Type B pancreatic cell (in vitro differentiated cells): ENCODE measurements around the gene BBS9. TPM values are rescaled to one million over a fixed set of nuclear protein-coding genes. Genes with fewer than 3 reads are reported as not detected.

Experiments
- DNase-seq: peaks from one replicate; pipeline ENCODE4 v3.0.0; 2021; ENCODE audit warnings: mixed read lengths; ENCODE audit not compliant: unreplicated experiment; ENCODE audit errors: extremely low spot score
- H3K27ac Mint-ChIP-seq: 2 replicates; pipeline ENCODE4 v1.8.0; 2021; ENCODE audit warnings: mild to moderate bottlenecking, mixed read lengths
- H3K27me3 Mint-ChIP-seq: 2 replicates; pipeline ENCODE4 v1.8.0; 2021; ENCODE audit warnings: mixed read lengths
- H3K36me3 Mint-ChIP-seq: 2 replicates; pipeline ENCODE4 v1.8.0; 2021; ENCODE audit warnings: mixed read lengths
- H3K4me1 Mint-ChIP-seq: one replicate; pipeline ENCODE4 v1.8.0; 2021; ENCODE audit warnings: mixed read lengths; ENCODE audit not compliant: unreplicated experiment
- H3K4me3 Mint-ChIP-seq: 2 replicates; pipeline ENCODE4 v1.8.0; 2021; ENCODE audit warnings: mild to moderate bottlenecking, mixed read lengths
- H3K9me3 Mint-ChIP-seq: 2 replicates; pipeline ENCODE4 v1.8.0; 2021; ENCODE audit warnings: mixed read lengths
- CTCF ChIP-seq: fragments of 200-600 bp; sonication (generic); conservative IDR thresholded peaks from 2 replicates; pipeline ENCODE4 v1.5.0; 2021; ENCODE audit warnings: antibody characterized with exemption, mild to moderate bottlenecking
- total RNA-seq: library from RNA; stranded (reverse); gene quantifications from 2 replicates; pipeline ENCODE4 v1.2.1, GENCODE V29; 2021; ENCODE audit warnings: low replicate concordance

BBS9 gene
- total RNA-seq, 1 donor from 2014 or later: 19.7 TPM

- no peak for DNase-seq
- Mint-ChIP-seq H3K4me1 (peaks cover 16% of the 10 kb centered on the region), H3K27ac (peak overlapping the region; percentile 91), H3K9me3 (no peaks in the 10 kb centered on the region), H3K27me3 (no peaks in the 10 kb centered on the region), H3K36me3 (no peaks in the 10 kb centered on the region), H3K4me3 (peak overlapping the region; percentile 98)
- no peak for TF ChIP-seq CTCF
Observed at GRCh38 chr7:33130184-33130583, 820 bp downstream of the BBS9 start.

- H3K36me3 Mint-ChIP-seq: peaks cover 6% of the 10 kb centered on the region
- DNase-seq: no peak
Observed at GRCh38 chr7:33137103-33137502, 7.7 kb downstream of the BBS9 start.

GRCh38 chr7:33142585-33142984 lies 13.2 kb downstream of the BBS9 start:
- Mint-ChIP-seq H3K27ac (no peak overlapping the region), H3K36me3 (peaks cover 7% of the 10 kb centered on the region), H3K4me1 (no peaks in the 10 kb centered on the region), H3K27me3 (no peaks in the 10 kb centered on the region), H3K9me3 (peaks cover 6% of the 10 kb centered on the region), H3K4me3 (no peak overlapping the region)
- no peak for TF ChIP-seq CTCF
- DNase-seq: no peak

More at GRCh38 chr7:33137103-33137502, 7.7 kb downstream of the BBS9 start:
- Mint-ChIP-seq H3K9me3 (peaks cover 10% of the 10 kb centered on the region), H3K4me3 (no peak overlapping the region), H3K4me1 (peaks cover under 1% of the 10 kb centered on the region), H3K27ac (no peak overlapping the region), H3K27me3 (no peaks in the 10 kb centered on the region)
- no peak for TF ChIP-seq CTCF

- no peak for TF ChIP-seq CTCF
- Mint-ChIP-seq H3K27ac (no peak overlapping the region), H3K4me1 (peaks cover 8% of the 10 kb centered on the region), H3K9me3 (peaks cover 6% of the 10 kb centered on the region), H3K36me3 (peaks cover 4% of the 10 kb centered on the region), H3K27me3 (no peaks in the 10 kb centered on the region), H3K4me3 (no peak overlapping the region)
- DNase-seq: no peak
Observed at GRCh38 chr7:33143996-33144718, 14.8 kb downstream of the BBS9 start.

- Mint-ChIP-seq H3K36me3 (peaks cover 4% of the 10 kb centered on the region), H3K27me3 (no peaks in the 10 kb centered on the region), H3K4me1 (peaks cover 16% of the 10 kb centered on the region), H3K4me3 (no peak overlapping the region), H3K9me3 (no peaks in the 10 kb centered on the region), H3K27ac (no peak overlapping the region)
- DNase-seq: no peak
- TF ChIP-seq CTCF: no peak
Observed at GRCh38 chr7:33145156-33145555, 15.8 kb downstream of the BBS9 start.
